HepG2 (cell line): ENCODE data around the gene PIEZO2. TPM values are rescaled to one million over a fixed set of nuclear protein-coding genes. Genes with fewer than 3 reads are reported as not detected.
A peak's percentile ranks its signal among the peaks of the same experiment; 100 is the strongest.

ENCODE experiments used
- ATF4 ChIP-seq, 2 experiments: fragments of 450-650 bp in 1 of 2; sonication (generic) in 1 of 2; formaldehyde crosslinking; IDR thresholded peaks; 2 replicates each; pipeline versions ENCODE4 v1.5.0 to v1.8.0; 2020 to 2022; ENCODE audit warnings: mild to moderate bottlenecking in 1 of 2, missing genetic modification reagents in 1 of 2
- BHLHE40 ChIP-seq: IDR thresholded peaks from 2 replicates; pipeline ENCODE4 v1.6.1; 2011; ENCODE audit warnings: low read length, improper control_type of control experiment
- BORCS8-MEF2B ChIP-seq: sonication (generic); formaldehyde crosslinking; IDR thresholded peaks from 2 replicates; pipeline ENCODE4 v1.8.0; 2022; ENCODE audit warnings: mild to moderate bottlenecking, missing genetic modification reagents
- CEBPG ChIP-seq: IDR thresholded peaks from 2 replicates; pipeline ENCODE4 v1.6.1; 2016
- FOXC1 ChIP-seq: sonication (generic); formaldehyde crosslinking; IDR thresholded peaks from 2 replicates; pipeline ENCODE4 v1.8.0; 2022; ENCODE audit warnings: mild to moderate bottlenecking, missing genetic modification reagents, borderline replicate concordance
- KLF9 ChIP-seq: IDR thresholded peaks from 2 replicates; pipeline ENCODE4 v1.6.1; 2016; ENCODE audit warnings: low read depth
- PHF5A ChIP-seq: IDR thresholded peaks from one replicate; pipeline ENCODE4 v1.6.1; 2018; ENCODE audit warnings: low read depth, missing genetic modification reagents; ENCODE audit not compliant: unreplicated experiment
- RFX1 ChIP-seq: fragments of 450-650 bp; IDR thresholded peaks from 2 replicates; pipeline ENCODE4 v1.6.1; 2017
- RFX5 ChIP-seq: IDR thresholded peaks from 2 replicates; pipeline ENCODE4 v1.6.1; 2011; ENCODE audit warnings: low read depth, low read length, improper control_type of control experiment
- SNRNP70 ChIP-seq: fragments of 200-400 bp; formaldehyde crosslinking; IDR thresholded peaks from 2 replicates; pipeline ENCODE4 v1.6.1; 2017; ENCODE audit warnings: mild to moderate bottlenecking, low read depth, low read length, moderate library complexity
- SRSF9 ChIP-seq: fragments of 200-400 bp; formaldehyde crosslinking; IDR thresholded peaks from 2 replicates; pipeline ENCODE4 v1.6.1; 2018; ENCODE audit warnings: borderline replicate concordance, mild to moderate bottlenecking, low read depth, low read length; ENCODE audit not compliant: insufficient read depth, poor library complexity, severe bottlenecking
- TBX3 ChIP-seq: fragments of 450-650 bp; IDR thresholded peaks from 2 replicates; pipeline ENCODE4 v1.6.1; 2017; ENCODE audit warnings: antibody characterized with exemption, mild to moderate bottlenecking, inconsistent platforms, borderline replicate concordance
- TEAD3 ChIP-seq: optimal IDR thresholded peaks from 2 replicates; pipeline ENCODE3; 2016; ENCODE audit warnings: borderline replicate concordance
- TP53 ChIP-seq: sonication (generic); formaldehyde crosslinking; conservative IDR thresholded peaks from 2 replicates; pipeline ENCODE4 v1.4.0; 2020; ENCODE audit warnings: missing genetic modification reagents
- U2AF2 ChIP-seq: fragments of 200-400 bp; formaldehyde crosslinking; IDR thresholded peaks from 2 replicates; pipeline ENCODE4 v1.6.1; 2017; ENCODE audit warnings: low read depth, mild to moderate bottlenecking, low read length
- ZNF260 ChIP-seq: sonication (generic); formaldehyde crosslinking; IDR thresholded peaks from 2 replicates; pipeline ENCODE4 v1.4.0; 2020; ENCODE audit warnings: missing genetic modification reagents, low read depth, mild to moderate bottlenecking, borderline replicate concordance
- ZNF556 ChIP-seq: sonication (generic); formaldehyde crosslinking; IDR thresholded peaks from 2 replicates; pipeline ENCODE4 v1.4.0; 2020; ENCODE audit warnings: mild to moderate bottlenecking, missing genetic modification reagents, borderline replicate concordance
- ZNF557 ChIP-seq: sonication (generic); formaldehyde crosslinking; IDR thresholded peaks from 2 replicates; pipeline ENCODE4 v1.4.0; 2020; ENCODE audit warnings: missing genetic modification reagents
- ZUFSP ChIP-seq: sonication (generic); formaldehyde crosslinking; IDR thresholded peaks from 2 replicates; pipeline ENCODE4 v1.9.0; 2021; ENCODE audit warnings: missing genetic modification reagents, mild to moderate bottlenecking, borderline replicate concordance
- polyA plus RNA-seq, 8 experiments: library from polyadenylated mRNA; depleted of rRNA in 3 of 8; stranded (reverse) in 7 of 8; unstranded in 1 of 8; fragments of >200 nt; fragmentation: Illumina TruSeq in 4 of 8; extraction: Trizol in 4 of 8; gene quantifications; 2 replicates each; pipeline versions ENCODE4 v1.2.1 to v1.2.3, GENCODE V29; 2011 to 2016; ENCODE audit warnings: low read depth in 4 of 8, missing spikeins in 1 of 8, mixed read lengths in 1 of 8; ENCODE audit not compliant: insufficient read depth in 1 of 8
- total RNA-seq, 5 experiments: library from RNA; depleted of rRNA; stranded (reverse); fragments of >200 nt; fragmentation: Illumina TruSeq; extraction: Trizol; gene quantifications; 2 replicates each; pipeline ENCODE4 v1.2.3, GENCODE V29; 2016; ENCODE audit warnings: low read depth in 1 of 5
- TF ChIP-seq, protein P1 (sequence below): sonication (generic); formaldehyde crosslinking; IDR thresholded peaks from 2 replicates; pipeline ENCODE4 v1.5.0; 2020; ENCODE audit warnings: mild to moderate bottlenecking, missing genetic modification reagents
- TF ChIP-seq, protein P2 (sequence below): IDR thresholded peaks from 2 replicates; pipeline ENCODE4 v1.6.1; 2018; ENCODE audit warnings: missing genetic modification reagents, mild to moderate bottlenecking, missing compliant biosample characterization
- TF ChIP-seq, protein P3 (sequence below): sonication (generic); formaldehyde crosslinking; IDR thresholded peaks from 2 replicates; pipeline ENCODE4 v1.8.0; 2022; ENCODE audit warnings: mild to moderate bottlenecking, missing genetic modification reagents, moderate library complexity
- TF ChIP-seq, protein P4 (sequence below): sonication (generic); formaldehyde crosslinking; IDR thresholded peaks from 2 replicates; pipeline ENCODE4 v1.4.0; 2020; ENCODE audit warnings: missing genetic modification reagents, borderline replicate concordance

Gene PIEZO2
- total and polyA plus RNA-seq, 2 of the 13 experiments (the other 11 are each of a cell fraction or from before 2014, with no cell fraction given) = 15.2 to 27.2 TPM

GRCh38 chr18:11005528-11005927, 143.8 kb downstream of the PIEZO2 start (continued):
- no peak for TF ChIP-seq ZUFSP (CRISPR knock-in tag)
- TF ChIP-seq TEAD3 (CRISPR knock-in tag) = peak; percentile 85
- no peak for TF ChIP-seq ZNF557 (CRISPR knock-in tag)
- TF ChIP-seq, protein P1, sequence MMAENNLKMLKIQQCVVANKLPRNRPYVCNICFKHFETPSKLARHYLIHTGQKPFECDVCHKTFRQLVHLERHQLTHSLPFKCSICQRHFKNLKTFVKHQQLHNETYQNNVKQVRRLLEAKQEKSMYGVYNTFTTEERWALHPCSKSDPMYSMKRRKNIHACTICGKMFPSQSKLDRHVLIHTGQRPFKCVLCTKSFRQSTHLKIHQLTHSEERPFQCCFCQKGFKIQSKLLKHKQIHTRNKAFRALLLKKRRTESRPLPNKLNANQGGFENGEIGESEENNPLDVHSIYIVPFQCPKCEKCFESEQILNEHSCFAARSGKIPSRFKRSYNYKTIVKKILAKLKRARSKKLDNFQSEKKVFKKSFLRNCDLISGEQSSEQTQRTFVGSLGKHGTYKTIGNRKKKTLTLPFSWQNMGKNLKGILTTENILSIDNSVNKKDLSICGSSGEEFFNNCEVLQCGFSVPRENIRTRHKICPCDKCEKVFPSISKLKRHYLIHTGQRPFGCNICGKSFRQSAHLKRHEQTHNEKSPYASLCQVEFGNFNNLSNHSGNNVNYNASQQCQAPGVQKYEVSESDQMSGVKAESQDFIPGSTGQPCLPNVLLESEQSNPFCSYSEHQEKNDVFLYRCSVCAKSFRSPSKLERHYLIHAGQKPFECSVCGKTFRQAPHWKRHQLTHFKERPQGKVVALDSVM (CRISPR knock-in tag) = peak; percentile 70
- no peak for TF ChIP-seq SRSF9
- TF ChIP-seq ZNF260 = no peak
- no peak for TF ChIP-seq SNRNP70
- TF ChIP-seq TBX3 = peak; percentile 82
- TF ChIP-seq KLF9 = no peak
- no peak for TF ChIP-seq FOXC1 (CRISPR knock-in tag)
- TF ChIP-seq BHLHE40 = peak; percentile 54; the same call in 1 of the 2 replicates
- TF ChIP-seq BORCS8-MEF2B = no peak
- TF ChIP-seq ZNF556 (CRISPR knock-in tag) = no peak; the same call in 1 of the 2 replicates
- TF ChIP-seq U2AF2 = no peak
- TF ChIP-seq RFX5 = no peak
- TF ChIP-seq TP53 (CRISPR knock-in tag) = no peak
- TF ChIP-seq, protein P2, sequence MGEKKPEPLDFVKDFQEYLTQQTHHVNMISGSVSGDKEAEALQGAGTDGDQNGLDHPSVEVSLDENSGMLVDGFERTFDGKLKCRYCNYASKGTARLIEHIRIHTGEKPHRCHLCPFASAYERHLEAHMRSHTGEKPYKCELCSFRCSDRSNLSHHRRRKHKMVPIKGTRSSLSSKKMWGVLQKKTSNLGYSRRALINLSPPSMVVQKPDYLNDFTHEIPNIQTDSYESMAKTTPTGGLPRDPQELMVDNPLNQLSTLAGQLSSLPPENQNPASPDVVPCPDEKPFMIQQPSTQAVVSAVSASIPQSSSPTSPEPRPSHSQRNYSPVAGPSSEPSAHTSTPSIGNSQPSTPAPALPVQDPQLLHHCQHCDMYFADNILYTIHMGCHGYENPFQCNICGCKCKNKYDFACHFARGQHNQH (CRISPR knock-in tag) = no peak; the same call in none of the 2 replicates
- TF ChIP-seq PHF5A (CRISPR knock-in tag) = peak; percentile 55
- TF ChIP-seq, protein P3, sequence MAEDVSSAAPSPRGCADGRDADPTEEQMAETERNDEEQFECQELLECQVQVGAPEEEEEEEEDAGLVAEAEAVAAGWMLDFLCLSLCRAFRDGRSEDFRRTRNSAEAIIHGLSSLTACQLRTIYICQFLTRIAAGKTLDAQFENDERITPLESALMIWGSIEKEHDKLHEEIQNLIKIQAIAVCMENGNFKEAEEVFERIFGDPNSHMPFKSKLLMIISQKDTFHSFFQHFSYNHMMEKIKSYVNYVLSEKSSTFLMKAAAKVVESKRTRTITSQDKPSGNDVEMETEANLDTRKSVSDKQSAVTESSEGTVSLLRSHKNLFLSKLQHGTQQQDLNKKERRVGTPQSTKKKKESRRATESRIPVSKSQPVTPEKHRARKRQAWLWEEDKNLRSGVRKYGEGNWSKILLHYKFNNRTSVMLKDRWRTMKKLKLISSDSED (CRISPR knock-in tag) = no peak
- TF ChIP-seq, protein P4, sequence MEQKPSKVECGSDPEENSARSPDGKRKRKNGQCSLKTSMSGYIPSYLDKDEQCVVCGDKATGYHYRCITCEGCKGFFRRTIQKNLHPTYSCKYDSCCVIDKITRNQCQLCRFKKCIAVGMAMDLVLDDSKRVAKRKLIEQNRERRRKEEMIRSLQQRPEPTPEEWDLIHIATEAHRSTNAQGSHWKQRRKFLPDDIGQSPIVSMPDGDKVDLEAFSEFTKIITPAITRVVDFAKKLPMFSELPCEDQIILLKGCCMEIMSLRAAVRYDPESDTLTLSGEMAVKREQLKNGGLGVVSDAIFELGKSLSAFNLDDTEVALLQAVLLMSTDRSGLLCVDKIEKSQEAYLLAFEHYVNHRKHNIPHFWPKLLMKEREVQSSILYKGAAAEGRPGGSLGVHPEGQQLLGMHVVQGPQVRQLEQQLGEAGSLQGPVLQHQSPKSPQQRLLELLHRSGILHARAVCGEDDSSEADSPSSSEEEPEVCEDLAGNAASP (CRISPR knock-in tag) = peak; percentile 85; the same call in 1 of the 2 replicates
- TF ChIP-seq ATF4 (CRISPR knock-in tag; IDR thresholded peaks at IDR 0.05) = peak in 1 of 2 experiments; percentile 64; a peak in 1 of 4 replicates
- peak; percentile 48; the same call in 1 of the 2 replicates for TF ChIP-seq RFX1
- TF ChIP-seq CEBPG (CRISPR knock-in tag) = peak; percentile 61
